ENCODE results near the gene SUDS3.
A peak's percentile ranks its signal among the peaks of the same experiment; 100 is the strongest.
"Not testable (repeated sequence)": the region's sequence is repeated elsewhere in the genome, so short reads cannot be mapped to it uniquely, and the experiment has no call there.

Gene SUDS3

DNA sequence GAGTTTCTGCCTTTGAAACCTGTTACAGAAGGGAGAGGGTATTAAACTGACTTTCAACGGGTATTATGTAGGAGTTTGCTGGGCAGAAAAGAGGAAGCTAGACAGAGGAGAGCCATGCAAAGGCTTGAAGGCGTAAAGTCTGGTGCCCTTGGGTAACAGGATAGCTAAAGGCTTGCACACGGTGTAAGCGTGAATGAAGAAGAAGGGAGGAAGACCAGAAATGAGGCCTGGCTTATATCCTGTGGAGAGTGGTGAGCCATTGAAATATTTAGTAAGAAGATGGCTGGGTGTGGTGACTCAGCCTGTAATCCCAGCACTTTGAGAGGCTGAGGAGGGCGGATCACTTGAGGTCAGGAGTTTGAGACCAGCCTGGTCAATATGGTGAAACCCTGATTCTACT is 22.6 kb downstream of the SUDS3 start:
- DNase-seq (ENCODE audit: low read depth in 1 of 2, low spot score in 1 of 2): peak; percentile 35 to 88
- Histone ChIP-seq H3K27ac (replicated peaks) (peak overlapping the region; percentile 58), H3K4me3 (replicated peaks; ENCODE audit: insufficient read depth, low read length) (no peak overlapping the region), H3K27me3 (ENCODE audit: insufficient read depth, poor library complexity, severe bottlenecking) (no peaks in the 10 kb centered on the region)
- TF ChIP-seq SPI1 (IDR thresholded peaks at IDR 0.05; ENCODE audit: borderline replicate concordance, low read depth) (peak; percentile 45; the same call in 1 of the 2 replicates), GABPA (IDR thresholded peaks at IDR 0.05; ENCODE audit: low read depth) (no peak), CTCF (IDR thresholded peaks at IDR 0.05; ENCODE audit: insufficient read depth, low read length) (no peak), POLR2AphosphoS5 (IDR thresholded peaks at IDR 0.05; ENCODE audit: low read depth) (no peak)

DNA sequence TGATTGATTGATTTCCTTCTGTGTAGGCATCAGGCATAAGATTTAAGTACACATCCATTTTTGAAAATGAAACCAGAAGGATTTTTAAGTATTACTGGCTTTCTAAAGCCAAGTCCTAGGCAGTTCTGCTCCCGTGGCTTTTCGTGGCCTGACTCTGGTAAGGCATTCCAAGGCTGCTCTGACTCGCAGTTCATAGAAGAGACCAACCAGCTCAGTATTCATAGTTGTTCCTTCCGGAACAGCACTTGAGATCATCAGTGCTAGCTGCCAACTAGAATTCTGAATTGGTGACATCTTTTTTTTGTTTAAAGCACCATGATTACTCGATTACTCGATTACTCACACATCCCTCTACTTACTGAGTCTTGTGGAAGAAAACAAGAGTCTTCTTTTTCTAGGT is 25.9 kb downstream of the SUDS3 start:
- Histone ChIP-seq H3K27ac (replicated peaks) (no peak overlapping the region), H3K4me3 (replicated peaks; ENCODE audit: insufficient read depth, low read length) (no peak overlapping the region), H3K27me3 (ENCODE audit: insufficient read depth, poor library complexity, severe bottlenecking) (no peaks in the 10 kb centered on the region)
- no peak for DNase-seq (ENCODE audit: low read depth in 1 of 2, low spot score in 1 of 2)
- TF ChIP-seq GABPA (IDR thresholded peaks at IDR 0.05; ENCODE audit: low read depth) (no peak), REST (IDR thresholded peaks at IDR 0.05; ENCODE audit: insufficient replicate concordance, low read depth) (no peak), CTCF (IDR thresholded peaks at IDR 0.05; ENCODE audit: insufficient read depth, low read length) (no peak), SPI1 (IDR thresholded peaks at IDR 0.05; ENCODE audit: borderline replicate concordance, low read depth) (no peak), POLR2AphosphoS5 (IDR thresholded peaks at IDR 0.05; ENCODE audit: low read depth) (no peak)

DNA sequence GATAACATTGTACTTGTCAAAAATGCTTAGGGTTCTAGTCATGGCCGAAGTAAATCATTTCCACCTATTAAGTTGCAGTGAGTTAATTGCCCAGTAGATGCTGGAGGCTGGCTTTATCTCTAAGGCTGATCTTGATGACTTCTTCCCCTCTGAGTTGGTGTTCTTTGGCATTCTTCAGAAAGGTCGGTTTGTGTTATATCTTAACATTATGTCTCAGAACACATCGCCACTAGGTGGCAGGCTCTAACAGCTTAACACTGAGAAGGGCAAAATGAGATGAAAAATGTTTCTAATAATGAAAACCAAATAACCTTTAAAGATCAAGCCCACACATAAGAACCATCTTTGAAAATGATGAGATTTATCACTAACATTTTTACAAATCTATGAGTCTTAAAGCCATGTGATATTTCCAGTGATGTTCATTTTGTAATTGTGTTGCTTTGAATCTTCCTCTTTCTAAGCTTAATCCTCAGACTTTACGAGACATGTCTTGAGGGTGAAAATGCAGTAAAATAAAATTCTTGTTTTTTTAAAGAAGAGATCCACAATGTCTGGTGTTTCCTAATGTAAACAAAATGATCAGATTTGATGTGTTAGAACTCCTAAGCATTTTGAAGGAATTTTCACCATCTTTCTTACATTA is 28.6 kb downstream of the SUDS3 start:
- peak; percentile 41 to 55 for DNase-seq (ENCODE audit: low read depth in 1 of 2, low spot score in 1 of 2)
- Histone ChIP-seq H3K4me3 (replicated peaks; ENCODE audit: insufficient read depth, low read length) (no peak overlapping the region), H3K27me3 (ENCODE audit: insufficient read depth, poor library complexity, severe bottlenecking) (no peaks in the 10 kb centered on the region), H3K27ac (replicated peaks) (no peak overlapping the region)
- TF ChIP-seq SPI1 (IDR thresholded peaks at IDR 0.05; ENCODE audit: borderline replicate concordance, low read depth) (no peak), CTCF (IDR thresholded peaks at IDR 0.05; ENCODE audit: insufficient read depth, low read length) (peak; percentile 56), REST (IDR thresholded peaks at IDR 0.05; ENCODE audit: insufficient replicate concordance, low read depth) (no peak), GABPA (IDR thresholded peaks at IDR 0.05; ENCODE audit: low read depth) (no peak), POLR2AphosphoS5 (IDR thresholded peaks at IDR 0.05; ENCODE audit: low read depth) (no peak)

DNA sequence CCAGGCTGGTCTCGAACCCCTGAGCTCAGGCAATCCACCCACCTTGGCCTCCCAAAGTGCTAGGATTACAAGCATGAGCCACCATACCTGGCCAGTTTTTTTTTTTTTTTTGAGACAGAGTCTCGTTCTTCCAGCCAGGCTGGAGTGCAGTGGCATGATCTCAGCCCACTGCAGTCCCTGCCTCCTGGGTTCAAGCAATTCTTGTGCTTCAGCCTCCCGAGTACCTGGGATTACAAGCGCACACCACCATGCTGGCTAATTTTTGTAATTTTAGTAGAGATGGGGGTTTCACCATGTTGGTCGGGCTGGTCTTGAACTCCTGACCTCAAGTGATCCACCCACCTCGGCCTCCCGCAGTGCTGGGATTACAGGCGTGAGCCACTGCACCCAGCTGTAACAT is 31.9 kb downstream of the SUDS3 start:
- not testable (repeated sequence) for H3K27ac ChIP-seq (replicated peaks); H3K27me3 ChIP-seq (ENCODE audit: insufficient read depth, poor library complexity, severe bottlenecking); H3K4me3 ChIP-seq (replicated peaks; ENCODE audit: insufficient read depth, low read length); DNase-seq (ENCODE audit: low read depth in 1 of 2, low spot score in 1 of 2)

Measured in HL-60 (cell line).